ENCODE results near the gene PDXP.
A peak's percentile ranks its signal among the peaks of the same experiment; 100 is the strongest.

The PDXP gene

DNA sequence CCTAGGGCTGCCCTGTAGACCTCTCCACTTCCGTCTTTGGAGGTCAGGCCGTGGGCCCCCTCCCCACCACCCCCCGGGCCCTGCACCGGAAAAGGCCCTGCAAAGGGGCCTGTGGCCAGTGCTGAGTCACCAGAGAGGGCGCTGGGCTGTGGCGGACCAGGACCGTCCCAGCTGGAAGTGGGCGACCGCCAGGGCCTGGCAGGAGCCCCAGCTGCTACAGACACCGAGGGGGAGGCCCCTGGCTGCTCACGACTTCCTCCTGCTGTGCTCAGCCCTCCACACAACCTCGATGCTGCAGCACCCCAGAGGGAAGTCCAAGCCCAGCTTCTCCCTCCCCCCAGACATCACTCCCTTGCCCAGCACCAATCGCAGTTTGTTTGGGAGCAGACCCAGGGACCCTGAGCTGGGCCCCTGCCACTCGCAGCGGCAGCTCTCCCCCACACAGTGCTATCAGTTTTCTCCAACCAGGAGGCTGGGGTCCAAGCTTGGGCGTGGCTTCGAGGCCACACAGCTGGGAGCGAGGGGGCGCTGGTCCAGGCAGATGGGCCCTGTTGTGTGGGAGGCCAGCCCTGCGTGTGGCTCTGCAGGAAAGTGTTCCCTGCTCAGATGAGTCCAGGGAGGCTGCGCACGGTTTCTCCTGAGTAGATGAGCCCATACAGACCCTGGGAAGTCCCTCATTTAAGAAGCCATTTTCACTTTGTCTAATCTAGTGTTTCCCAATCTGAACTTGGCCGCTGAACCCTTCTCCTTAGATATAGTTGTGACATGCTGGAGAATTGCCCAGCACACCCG, 24.7 kb upstream of the PDXP start:
- TF ChIP-seq, protein P1, sequence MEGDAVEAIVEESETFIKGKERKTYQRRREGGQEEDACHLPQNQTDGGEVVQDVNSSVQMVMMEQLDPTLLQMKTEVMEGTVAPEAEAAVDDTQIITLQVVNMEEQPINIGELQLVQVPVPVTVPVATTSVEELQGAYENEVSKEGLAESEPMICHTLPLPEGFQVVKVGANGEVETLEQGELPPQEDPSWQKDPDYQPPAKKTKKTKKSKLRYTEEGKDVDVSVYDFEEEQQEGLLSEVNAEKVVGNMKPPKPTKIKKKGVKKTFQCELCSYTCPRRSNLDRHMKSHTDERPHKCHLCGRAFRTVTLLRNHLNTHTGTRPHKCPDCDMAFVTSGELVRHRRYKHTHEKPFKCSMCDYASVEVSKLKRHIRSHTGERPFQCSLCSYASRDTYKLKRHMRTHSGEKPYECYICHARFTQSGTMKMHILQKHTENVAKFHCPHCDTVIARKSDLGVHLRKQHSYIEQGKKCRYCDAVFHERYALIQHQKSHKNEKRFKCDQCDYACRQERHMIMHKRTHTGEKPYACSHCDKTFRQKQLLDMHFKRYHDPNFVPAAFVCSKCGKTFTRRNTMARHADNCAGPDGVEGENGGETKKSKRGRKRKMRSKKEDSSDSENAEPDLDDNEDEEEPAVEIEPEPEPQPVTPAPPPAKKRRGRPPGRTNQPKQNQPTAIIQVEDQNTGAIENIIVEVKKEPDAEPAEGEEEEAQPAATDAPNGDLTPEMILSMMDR (IDR thresholded peaks at IDR 0.05; ENCODE audit: low read depth, low read length, missing control alignments), result peak; percentile 27
- H3K4me3 ChIP-seq (replicated peaks; ENCODE audit: low read depth, low read length), result no peak overlapping the region
- peak; percentile 66 for DNase-seq (ENCODE audit: extremely low read depth, low read depth)

DNA sequence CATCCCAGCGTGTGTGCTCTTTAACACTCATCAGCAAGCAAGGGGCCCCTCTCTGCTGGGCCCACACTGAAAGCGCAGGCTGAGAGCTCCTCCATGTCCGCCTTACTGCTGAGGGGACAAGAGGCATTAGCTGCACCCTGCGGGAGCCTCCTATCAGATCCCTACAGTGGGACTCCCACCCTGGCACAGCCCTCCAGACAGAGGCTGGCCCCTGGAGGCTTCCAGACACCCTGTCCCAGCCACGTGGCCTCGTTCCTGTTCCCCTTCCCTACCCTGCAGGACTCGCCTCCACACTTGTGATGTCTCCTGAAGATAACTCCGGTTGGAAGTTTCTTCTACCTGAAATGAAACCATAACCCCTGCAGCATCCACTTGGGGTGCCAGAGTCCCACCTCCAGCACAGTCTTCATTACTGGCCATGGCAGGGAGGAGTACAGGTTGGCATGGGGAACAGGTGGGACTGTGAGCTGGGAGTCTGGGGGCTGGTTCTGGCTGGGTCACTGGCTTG, 24.1 kb upstream of the PDXP start:
- H3K4me3 ChIP-seq (replicated peaks; ENCODE audit: low read depth, low read length), result no peak overlapping the region
- TF ChIP-seq, protein P1 (IDR thresholded peaks at IDR 0.05; ENCODE audit: low read depth, low read length, missing control alignments), result peak; percentile 10
- no peak for DNase-seq (ENCODE audit: extremely low read depth, low read depth)

DNA sequence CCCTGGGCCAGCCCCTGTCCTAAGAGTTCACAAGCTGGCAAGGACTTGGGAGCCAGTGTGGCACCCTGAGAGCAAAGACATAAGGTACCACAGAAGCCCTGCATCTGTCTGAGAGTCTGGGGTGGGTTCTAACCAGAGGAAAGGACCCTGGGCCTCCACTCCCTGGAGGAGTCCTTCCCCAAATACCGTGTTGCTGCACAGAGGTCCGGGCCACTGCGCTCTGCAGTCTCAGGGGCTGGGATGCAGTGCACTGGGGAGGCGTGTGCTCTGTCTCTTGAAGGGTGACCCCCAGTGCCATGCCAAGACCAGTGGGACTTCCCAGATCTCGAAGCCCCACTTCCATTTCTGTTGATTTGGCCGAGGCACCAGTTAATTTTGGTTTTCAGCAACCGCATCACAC, 23.4 kb upstream of the PDXP start:
- TF ChIP-seq, protein P1 (IDR thresholded peaks at IDR 0.05; ENCODE audit: low read depth, low read length, missing control alignments), result no peak
- DNase-seq (ENCODE audit: extremely low read depth, low read depth), result no peak
- H3K4me3 ChIP-seq (replicated peaks; ENCODE audit: low read depth, low read length), result no peak overlapping the region

DNA sequence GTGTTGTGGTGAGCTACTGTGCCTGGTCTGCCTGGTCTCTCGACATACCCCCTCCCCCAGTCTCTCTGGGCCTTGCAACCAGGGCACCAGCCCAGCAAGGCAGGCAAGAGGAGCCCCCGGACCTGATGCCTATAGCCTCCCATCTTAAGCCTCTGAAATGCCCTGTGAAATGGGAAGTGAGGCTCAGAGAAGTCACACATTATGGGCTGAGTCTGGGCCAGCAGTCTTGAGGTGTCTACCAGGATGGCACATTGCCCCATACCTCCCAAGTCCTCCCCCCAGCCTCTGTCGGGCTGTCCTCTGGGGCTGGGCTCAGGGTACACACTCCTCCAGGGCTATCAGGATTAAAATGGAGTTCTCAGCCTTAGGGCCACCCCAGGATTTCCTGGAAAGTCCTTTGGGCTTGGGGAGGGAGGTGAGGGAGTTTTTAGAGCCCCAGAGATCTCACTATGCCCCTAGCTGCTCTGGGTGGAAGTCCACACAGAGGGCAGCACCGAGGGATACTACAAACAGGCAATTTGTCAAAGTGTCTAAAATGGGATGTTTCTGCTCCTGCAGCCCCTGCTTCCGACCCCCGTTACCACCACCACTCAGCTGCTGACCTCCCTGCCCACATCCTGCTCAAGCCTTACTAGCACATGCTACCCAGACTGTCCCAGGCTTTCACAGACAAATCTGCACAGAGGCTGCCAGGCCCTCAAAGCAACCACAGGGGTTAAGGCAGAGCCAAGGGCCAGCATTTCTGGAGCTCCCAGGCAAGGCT, 22.2 kb upstream of the PDXP start:
- H3K4me3 ChIP-seq (replicated peaks; ENCODE audit: low read depth, low read length), result no peak overlapping the region

DNA sequence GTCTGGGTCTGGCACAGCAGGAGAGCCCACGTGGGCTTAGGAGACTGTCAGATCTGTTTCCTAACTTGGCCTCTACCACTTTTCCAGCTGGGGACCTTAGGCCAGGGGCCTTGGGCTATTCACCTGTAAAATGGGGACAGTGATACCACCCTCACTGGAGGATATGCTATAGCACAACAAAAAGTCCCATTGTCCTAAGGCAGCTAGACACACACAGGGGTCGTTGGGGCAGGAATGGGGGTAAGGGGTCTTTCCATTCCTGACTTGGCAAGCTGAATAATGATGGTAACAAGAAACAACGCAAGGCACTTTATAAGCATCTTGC, 21.6 kb upstream of the PDXP start:
- no peak for DNase-seq (ENCODE audit: extremely low read depth, low read depth)
- TF ChIP-seq, protein P1 (IDR thresholded peaks at IDR 0.05; ENCODE audit: low read depth, low read length, missing control alignments), result no peak
- no peak overlapping the region for H3K4me3 ChIP-seq (replicated peaks; ENCODE audit: low read depth, low read length)

More for the DNA sequence above, 22.2 kb upstream of the PDXP start:
- peak; percentile 96 for DNase-seq (ENCODE audit: extremely low read depth, low read depth)
- TF ChIP-seq, protein P1 (IDR thresholded peaks at IDR 0.05; ENCODE audit: low read depth, low read length, missing control alignments), result peak; percentile 52

DNA sequence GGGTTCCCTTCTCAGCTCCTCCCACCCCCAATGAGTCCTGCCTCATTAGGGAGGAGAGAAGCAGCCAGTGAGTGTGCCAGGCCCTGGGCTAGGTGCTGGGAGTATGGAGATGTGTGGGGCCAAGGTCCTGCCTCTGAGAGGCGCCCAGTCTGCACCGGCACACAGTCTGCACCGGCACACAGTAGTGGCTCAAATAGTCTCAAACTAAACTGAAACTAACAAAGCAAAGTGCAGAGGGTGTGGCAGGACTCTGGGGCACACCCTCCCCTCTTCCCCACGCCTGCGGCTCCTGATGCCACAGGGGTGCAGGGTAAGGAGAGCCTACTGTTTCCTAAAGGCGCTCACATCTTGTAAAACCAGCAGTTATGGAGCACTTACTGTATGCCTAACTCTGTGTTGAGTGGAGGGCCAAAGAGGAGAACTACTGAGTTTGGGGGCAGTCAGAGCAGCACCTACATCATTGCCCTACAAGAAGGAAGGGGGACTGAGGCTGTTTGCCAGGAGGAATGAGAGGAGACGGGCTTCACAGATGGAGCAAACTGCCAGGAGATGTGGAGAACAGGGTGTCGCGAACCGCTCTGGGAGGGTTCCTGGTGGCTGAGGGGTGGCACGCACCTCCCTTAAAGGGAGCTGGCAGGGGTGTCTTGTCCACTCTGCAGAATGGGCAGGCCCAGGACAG, 20.0 kb upstream of the PDXP start:
- TF ChIP-seq, protein P1 (IDR thresholded peaks at IDR 0.05; ENCODE audit: low read depth, low read length, missing control alignments), result no peak
- peak overlapping the region; percentile 69 for H3K4me3 ChIP-seq (replicated peaks; ENCODE audit: low read depth, low read length)
- DNase-seq (ENCODE audit: extremely low read depth, low read depth), result no peak

Measured in HFF-Myc (cell line).